Naive thymus-derived CD4-positive, alpha-beta T cell (primary cell): ENCODE data around the gene PSMA7. TPM values are rescaled to one million over a fixed set of nuclear protein-coding genes. Genes with fewer than 3 reads are reported as not detected.
A peak's percentile ranks its signal among the peaks of the same experiment; 100 is the strongest.

Experiments
- ATAC-seq: fragments of 150-1000 bp; cut with Tn5 transposase; 2 replicates; pipeline ENCODE4 v1.10.0; 2021; ENCODE audit warnings: mild to moderate bottlenecking, moderate library complexity
- CTCF ChIA-PET: fragments of 350-600 bp; sonication (Branson Sonifier 250); formaldehyde crosslinking; loops from one replicate; lab custom pipeline; 2021; ENCODE audit warnings: antibody characterized with exemption; lab: Charles Lee
- POLR2A ChIA-PET: fragments of 350-600 bp; sonication (Branson Sonifier 250); formaldehyde crosslinking; loops from one replicate; lab custom pipeline; 2021; ENCODE audit warnings: antibody characterized with exemption, inconsistent platforms; lab: Charles Lee
- DNase-seq, 9 donors: peaks; one replicate each; pipeline versions ENCODE4 v3.0.0 to v3.0.0-alpha.2; 2020 to 2022; ENCODE audit warnings: mixed read lengths in 1 of 9
- H3K27ac ChIP-seq: one replicate; pipeline ENCODE4 v1.7.0; 2013; ENCODE audit warnings: mild to moderate bottlenecking, low read depth, low read length, moderate library complexity
- H3K27me3 ChIP-seq, 2 donors: one replicate each; pipeline ENCODE4 v1.7.0; 2013; ENCODE audit warnings: low read length in 2 of 2, mild to moderate bottlenecking in 2 of 2, moderate library complexity in 2 of 2; ENCODE audit not compliant: control insufficient read depth in 2 of 2, insufficient read depth in 2 of 2
- H3K36me3 ChIP-seq, 3 experiments: 1 replicate in 2 of 3; 2 replicates in 1 of 3; pipeline ENCODE4 v1.7.0; 2013; ENCODE audit warnings: low read length in 3 of 3, mild to moderate bottlenecking in 3 of 3, moderate library complexity in 1 of 3; ENCODE audit not compliant: insufficient read depth in 3 of 3, control insufficient read depth in 2 of 3
- H3K4me1 ChIP-seq, 2 donors: one replicate each; pipeline ENCODE4 v1.7.0; 2013; ENCODE audit warnings: low read length in 2 of 2, mild to moderate bottlenecking in 2 of 2, moderate library complexity in 1 of 2; ENCODE audit not compliant: control insufficient read depth in 2 of 2, insufficient read depth in 2 of 2
- H3K4me3 ChIP-seq: 2 replicates; pipeline ENCODE4 v1.7.0; 2013; ENCODE audit warnings: mild to moderate bottlenecking, low read length
- H3K9me3 ChIP-seq, 3 experiments: 1 replicate in 2 of 3; 2 replicates in 1 of 3; pipeline ENCODE4 v1.7.0; 2013; ENCODE audit warnings: low read length in 3 of 3; ENCODE audit not compliant: control insufficient read depth in 2 of 3
- H3K27ac Mint-ChIP-seq, 9 donors: one replicate each; pipeline ENCODE4 v1.8.0; 2020 to 2022; ENCODE audit warnings: mixed read lengths in 9 of 9, mild to moderate bottlenecking in 8 of 9, moderate library complexity in 5 of 9, inconsistent platforms in 2 of 9
- H3K27me3 Mint-ChIP-seq, 5 donors: one replicate each; pipeline ENCODE4 v1.8.0; 2021 to 2022; ENCODE audit warnings: mixed read lengths in 5 of 5, mild to moderate bottlenecking in 1 of 5
- H3K36me3 Mint-ChIP-seq, 5 donors: one replicate each; pipeline ENCODE4 v1.8.0; 2020 to 2022; ENCODE audit warnings: mixed read lengths in 5 of 5, mild to moderate bottlenecking in 3 of 5, inconsistent platforms in 1 of 5
- H3K4me1 Mint-ChIP-seq, 7 donors: one replicate each; pipeline ENCODE4 v1.8.0; 2020 to 2022; ENCODE audit warnings: mixed read lengths in 7 of 7, mild to moderate bottlenecking in 3 of 7, inconsistent platforms in 1 of 7
- H3K4me3 Mint-ChIP-seq, 10 donors: one replicate each; pipeline ENCODE4 v1.8.0; 2020 to 2022; ENCODE audit warnings: mild to moderate bottlenecking in 10 of 10, mixed read lengths in 10 of 10, moderate library complexity in 6 of 10, inconsistent platforms in 2 of 10
- H3K9me3 Mint-ChIP-seq, 11 donors: one replicate each; pipeline ENCODE4 v1.8.0; 2020 to 2022; ENCODE audit warnings: mixed read lengths in 11 of 11, mild to moderate bottlenecking in 4 of 11, inconsistent platforms in 1 of 11, moderate library complexity in 1 of 11
- intact Hi-C, 2 donors: fragments of 100-400 bp; cut with micrococcal nuclease; formaldehyde crosslinking; loops; one replicate each; pipeline ENCODE4 v1.15.1; 2023
- polyA plus RNA-seq, 2 donors: library from polyadenylated mRNA; unstranded; fragments of 300-500 nt; fragmentation: Illumina TruSeq; gene quantifications; one replicate each; pipeline ENCODE4 v1.2.3, GENCODE V29; 2021
- total RNA-seq, 6 experiments: library from RNA in 5 of 6; stranded (reverse) in 5 of 6; gene quantifications; 1 replicate in 5 of 6; 2 replicates in 1 of 6; pipeline ENCODE4 v1.2.3 and lab custom pipeline; 2021 to 2026

PSMA7 gene
- total and polyA plus RNA-seq, 7 experiments from 2014 or later, result 125 to 406 (median 186) TPM

GRCh38 chr20:62136283-62137091, 6.7 kb downstream of the PSMA7 start:
- intact Hi-C loops, result loop anchor here (1.0 kb wide), 5 partner anchors 14 to 126 kb away; partner anchors contain the start of gene LSM14B (in 1 of the 2)
- H3K27ac ChIP-seq, result peak overlapping the region; percentile 18
- H3K27me3 ChIP-seq, result no peaks in the 10 kb centered on the region
- ChIA-PET POLR2A (interaction anchor here (0.6 to 4.9 kb wide), 5 partner anchors 11 to 125 kb away, joined by 3 to 29 read pairs (median 6); partner anchors contain the start of gene TAF4), CTCF (interaction anchor here (1.3 to 4.9 kb wide), 10 partner anchors 9 to 137 kb away, joined by 3 to 27 read pairs (median 6); partner anchors contain the start of gene LSM14B)
- peaks cover 48 to 88% (median 54%) of the 10 kb centered on the region in 3 experiments for H3K36me3 ChIP-seq
- peaks cover 15 to 45% (median 34%) of the 10 kb centered on the region in 5 donors for H3K36me3 Mint-ChIP-seq
- peak overlapping the region; percentile 60 to 94 (median 87) for H3K27ac Mint-ChIP-seq
- ATAC-seq (peak; percentile 81), DNase-seq (peak; percentile 54 to 81 (median 75))
- no peak overlapping the region for H3K4me3 ChIP-seq
- peak overlapping the region in 1 of 10 donors; percentile 20 for H3K4me3 Mint-ChIP-seq
- H3K27me3 Mint-ChIP-seq, result no peaks in the 10 kb centered on the region
- peaks cover 33 to 55% (median 45%) of the 10 kb centered on the region in 7 donors for H3K4me1 Mint-ChIP-seq
- no peaks in the 10 kb centered on the region for H3K9me3 Mint-ChIP-seq
- H3K4me1 ChIP-seq, result peaks cover 10 to 15% of the 10 kb centered on the region in 2 donors
- H3K9me3 ChIP-seq, result no peaks in the 10 kb centered on the region

DNA sequence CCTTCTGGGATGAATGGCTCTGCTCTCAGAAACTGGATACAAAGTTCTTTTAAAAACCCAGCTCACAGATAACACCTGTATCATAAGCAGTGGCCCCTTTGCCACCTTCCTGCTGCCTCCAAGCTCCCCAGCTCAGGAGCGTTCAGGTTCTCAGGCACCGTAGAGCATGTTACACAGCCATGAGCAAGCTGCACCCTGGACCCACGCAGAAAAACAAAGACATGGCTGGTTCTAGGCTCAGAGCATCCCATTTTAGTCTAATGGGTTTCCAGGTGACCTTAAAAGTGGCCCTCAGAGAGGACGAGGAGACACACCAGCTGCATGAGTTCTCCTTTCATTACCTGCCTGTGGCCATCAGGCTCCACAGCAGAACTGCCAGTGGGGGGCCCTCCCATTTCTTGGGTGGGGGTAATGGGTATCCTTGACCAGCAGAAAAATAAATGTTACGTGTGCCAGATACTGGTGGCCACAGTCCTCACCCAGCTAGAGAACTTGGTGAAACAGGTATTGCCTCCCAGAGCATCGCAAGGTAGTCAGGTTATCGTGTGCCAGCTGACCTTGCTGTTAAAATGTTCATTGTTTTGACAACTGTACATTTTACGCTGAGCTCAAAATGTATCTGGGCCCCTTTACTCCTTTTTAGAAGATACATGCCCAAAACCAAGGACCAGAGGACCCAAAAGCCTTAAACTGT, 7.5 kb downstream of the PSMA7 start:
- Histone ChIP-seq H3K9me3 (no peaks in the 10 kb centered on the region), H3K4me3 (no peak overlapping the region), H3K4me1 (peaks cover 3 to 7% of the 10 kb centered on the region in 2 donors), H3K27me3 (no peaks in the 10 kb centered on the region), H3K27ac (peak overlapping the region; percentile 18), H3K36me3 (peaks cover 49 to 96% (median 58%) of the 10 kb centered on the region in 3 experiments)
- H3K36me3 Mint-ChIP-seq, result peaks cover 15 to 48% (median 38%) of the 10 kb centered on the region in 5 donors
- peaks cover 0 to 2% (median 0%) of the 10 kb centered on the region in 11 donors for H3K9me3 Mint-ChIP-seq
- H3K27me3 Mint-ChIP-seq, result no peaks in the 10 kb centered on the region
- no peak overlapping the region for H3K4me3 Mint-ChIP-seq
- ATAC-seq, result no peak
- peaks cover 34 to 55% (median 41%) of the 10 kb centered on the region in 7 donors for H3K4me1 Mint-ChIP-seq
- POLR2A ChIA-PET, result interaction anchor here (1.1 to 4.9 kb wide), 4 partner anchors 11 to 125 kb away, joined by 5 to 29 read pairs (median 10); partner anchors contain the start of gene TAF4
- intact Hi-C loops, result loop anchor here in 1 of 2 donors (1.0 kb wide), 2 partner anchors 13 to 109 kb away; partner anchors contain the start of gene LSM14B
- CTCF ChIA-PET, result interaction anchor here (0.9 to 4.9 kb wide), 12 partner anchors 9 to 137 kb away, joined by 3 to 27 read pairs (median 5); partner anchors contain the start of gene LSM14B
- DNase-seq, result no peak
- H3K27ac Mint-ChIP-seq, result peak overlapping the region in 5 of 9 donors; percentile 28 to 92 (median 60)

GRCh38 chr20:62134735-62135231, 8.4 kb downstream of the PSMA7 start:
- H3K9me3 Mint-ChIP-seq, result peaks cover 0 to 2% (median 0%) of the 10 kb centered on the region in 11 donors
- Histone ChIP-seq H3K27me3 (no peaks in the 10 kb centered on the region), H3K36me3 (peaks cover 49 to 96% (median 58%) of the 10 kb centered on the region in 3 experiments), H3K27ac (peak overlapping the region; percentile 31), H3K4me1 (no peaks in the 10 kb centered on the region), H3K9me3 (no peaks in the 10 kb centered on the region), H3K4me3 (no peak overlapping the region)
- intact Hi-C loops, result no loop called here
- H3K36me3 Mint-ChIP-seq, result peaks cover 15 to 51% (median 37%) of the 10 kb centered on the region in 5 donors
- DNase-seq (no peak), ATAC-seq (no peak)
- peak overlapping the region in 2 of 9 donors; percentile 14 to 25 for H3K27ac Mint-ChIP-seq
- H3K4me1 Mint-ChIP-seq, result peaks cover 26 to 46% (median 33%) of the 10 kb centered on the region in 7 donors
- ChIA-PET POLR2A (interaction anchor here (0.9 to 4.9 kb wide), 6 partner anchors 10 to 69 kb away, joined by 4 to 29 read pairs (median 7); partner anchors contain the start of genes LSM14B and TAF4), CTCF (interaction anchor here (0.9 to 4.9 kb wide), 7 partner anchors 10 to 124 kb away, joined by 4 to 27 read pairs (median 10); no protein-coding TSS in a partner anchor)
- no peak overlapping the region for H3K4me3 Mint-ChIP-seq
- no peaks in the 10 kb centered on the region for H3K27me3 Mint-ChIP-seq

GRCh38 chr20:62133864-62134263, 9.3 kb downstream of the PSMA7 start:
- Histone ChIP-seq H3K36me3 (peaks cover 40 to 96% (median 48%) of the 10 kb centered on the region in 3 experiments), H3K4me3 (no peak overlapping the region), H3K4me1 (no peaks in the 10 kb centered on the region), H3K27me3 (no peaks in the 10 kb centered on the region), H3K27ac (peak overlapping the region; percentile 40), H3K9me3 (no peaks in the 10 kb centered on the region)
- Mint-ChIP-seq H3K36me3 (peaks cover 15 to 50% (median 37%) of the 10 kb centered on the region in 5 donors), H3K27me3 (no peaks in the 10 kb centered on the region), H3K27ac (peak overlapping the region in 8 of 9 donors; percentile 61 to 89 (median 71)), H3K4me1 (peaks cover 28 to 44% (median 33%) of the 10 kb centered on the region in 7 donors), H3K9me3 (peaks cover 0 to 2% (median 0%) of the 10 kb centered on the region in 11 donors), H3K4me3 (peak overlapping the region in 4 of 10 donors; percentile 13 to 49 (median 32))
- ChIA-PET POLR2A (interaction anchor here (0.9 to 4.9 kb wide), 5 partner anchors 9 to 68 kb away, joined by 3 to 29 read pairs (median 4); partner anchors contain the start of genes LSM14B and TAF4), CTCF (interaction anchor here (0.9 to 4.9 kb wide), 5 partner anchors 8 to 123 kb away, joined by 4 to 27 read pairs (median 6); no protein-coding TSS in a partner anchor)
- ATAC-seq (no peak), DNase-seq (no peak)
- intact Hi-C loops, result no loop called here

GRCh38 chr20:62133051-62133845, 9.9 kb downstream of the PSMA7 start:
- Mint-ChIP-seq H3K9me3 (peaks cover 0 to 2% (median 0%) of the 10 kb centered on the region in 11 donors), H3K27ac (peak overlapping the region in 4 of 9 donors; percentile 85 to 91 (median 88)), H3K4me1 (peaks cover 29 to 49% (median 34%) of the 10 kb centered on the region in 7 donors), H3K27me3 (no peaks in the 10 kb centered on the region), H3K4me3 (peak overlapping the region in 1 of 10 donors; percentile 29), H3K36me3 (peaks cover 17 to 54% (median 40%) of the 10 kb centered on the region in 5 donors)
- ATAC-seq (no peak), DNase-seq (no peak)
- H3K27ac ChIP-seq, result peak overlapping the region; percentile 40
- intact Hi-C loops, result no loop called here
- H3K27me3 ChIP-seq, result no peaks in the 10 kb centered on the region
- H3K4me3 ChIP-seq, result no peak overlapping the region
- POLR2A ChIA-PET, result interaction anchor here (0.7 to 4.9 kb wide), 7 partner anchors 8 to 102 kb away, joined by 3 to 29 read pairs (median 3); partner anchors contain the start of gene LSM14B
- peaks cover 41 to 96% (median 45%) of the 10 kb centered on the region in 3 experiments for H3K36me3 ChIP-seq
- no peaks in the 10 kb centered on the region for H3K9me3 ChIP-seq
- CTCF ChIA-PET, result interaction anchor here (0.9 to 4.9 kb wide), 3 partner anchors 9 to 122 kb away, joined by 4 to 27 read pairs (median 6); no protein-coding TSS in a partner anchor
- H3K4me1 ChIP-seq, result no peaks in the 10 kb centered on the region
